HG03108 (cell line): ENCODE data around the gene WDR72.
"Not testable (repeated sequence)": the region's sequence is repeated elsewhere in the genome, so short reads cannot be mapped to it uniquely, and the experiment has no call there.

Experiments used
- ATAC-seq: cut with Tn5 transposase; IDR thresholded peaks from one replicate; pipeline ENCODE4 v1.9.1; 2021; ENCODE audit warnings: moderate library complexity; ENCODE audit not compliant: unreplicated experiment

Gene WDR72

GRCh38 chr15:53540626-53541300 lies 218.7 kb downstream of the WDR72 start:
- ATAC-seq = not testable (repeated sequence)

GRCh38 chr15:53539878-53540277 lies 219.6 kb downstream of the WDR72 start:
- ATAC-seq = no peak

GRCh38 chr15:53536479-53537120 lies 222.9 kb downstream of the WDR72 start:
- no peak for ATAC-seq

- ATAC-seq = no peak
These were observed 223.6 kb downstream of the WDR72 start for GRCh38 chr15:53535886-53536285.

- ATAC-seq = no peak
These were observed 225.2 kb downstream of the WDR72 start for GRCh38 chr15:53534105-53534839.

- no peak for ATAC-seq
These were observed 228.7 kb downstream of the WDR72 start for GRCh38 chr15:53530761-53531160.

GRCh38 chr15:53527996-53528395 lies 231.5 kb downstream of the WDR72 start:
- no peak for ATAC-seq

GRCh38 chr15:53525894-53526293 lies 233.6 kb downstream of the WDR72 start:
- ATAC-seq = no peak

GRCh38 chr15:53522991-53523390 lies 236.5 kb downstream of the WDR72 start:
- no peak for ATAC-seq

- no peak for ATAC-seq
These were observed 238.5 kb downstream of the WDR72 start for GRCh38 chr15:53520996-53521395.

GRCh38 chr15:53513431-53513830 lies 246.0 kb downstream of the WDR72 start:
- ATAC-seq = no peak

- ATAC-seq = no peak
These were observed 247.4 kb downstream of the WDR72 start for GRCh38 chr15:53512029-53512428.

GRCh38 chr15:53511175-53511574 lies 248.3 kb downstream of the WDR72 start:
- no peak for ATAC-seq

GRCh38 chr15:53506370-53506769 lies 253.1 kb downstream of the WDR72 start:
- ATAC-seq = no peak

- ATAC-seq = no peak
These were observed 260.5 kb downstream of the WDR72 start for GRCh38 chr15:53498996-53499395.

- ATAC-seq = no peak
These were observed 269.1 kb downstream of the WDR72 start for GRCh38 chr15:53490341-53490740.

GRCh38 chr15:53482055-53482454 lies 277.4 kb downstream of the WDR72 start:
- ATAC-seq = no peak

GRCh38 chr15:53477981-53478766 lies 281.3 kb downstream of the WDR72 start:
- no peak for ATAC-seq

GRCh38 chr15:53473886-53474285 lies 285.6 kb downstream of the WDR72 start:
- ATAC-seq = no peak

- ATAC-seq = no peak
These were observed 286.0 kb downstream of the WDR72 start for GRCh38 chr15:53473435-53473834.

- no peak for ATAC-seq
These were observed 286.6 kb downstream of the WDR72 start for GRCh38 chr15:53472883-53473282.
